K562 (cell line): Measurements from ENCODE around the gene NAIF1. TPM values are rescaled to one million over a fixed set of nuclear protein-coding genes. Genes with fewer than 3 reads are reported as not detected.

Experiments
- CSDE1 ChIP-seq, 2 experiments: fragments of 450-650 bp; IDR thresholded peaks; 2 replicates each; pipeline ENCODE4 v1.6.1; 2016; ENCODE audit warnings: mild to moderate bottlenecking in 1 of 2
- DMBX1 ChIP-seq: fragments of 250-450 bp; sonication (Bioruptor Pico); IDR thresholded peaks from 2 replicates; pipeline ENCODE4 v1.8.0; 2022; ENCODE audit warnings: inconsistent platforms, mild to moderate bottlenecking, moderate library complexity, borderline replicate concordance
- E2F1 ChIP-seq: sonication (generic); formaldehyde crosslinking; IDR thresholded peaks from 2 replicates; pipeline ENCODE4 v1.8.1; 2023; ENCODE audit warnings: mild to moderate bottlenecking, missing genetic modification reagents, moderate library complexity
- ETV5 ChIP-seq: sonication (generic); formaldehyde crosslinking; IDR thresholded peaks from 2 replicates; pipeline ENCODE4 v1.4.0; 2020; ENCODE audit warnings: low read depth, mild to moderate bottlenecking, missing genetic modification reagents
- HMGXB4 ChIP-seq: sonication (generic); formaldehyde crosslinking; IDR thresholded peaks from 2 replicates; pipeline ENCODE4 v1.8.1; 2023; ENCODE audit warnings: mild to moderate bottlenecking, missing genetic modification reagents
- KLF6 ChIP-seq: fragments of 250-450 bp; sonication (Bioruptor Pico); IDR thresholded peaks from 2 replicates; pipeline ENCODE4 v1.4.0; 2020; ENCODE audit warnings: mild to moderate bottlenecking, moderate library complexity, borderline replicate concordance
- NEUROD1 ChIP-seq: fragments of 150-350 bp; IDR thresholded peaks from 2 replicates; pipeline ENCODE4 v1.6.1; 2014; ENCODE audit warnings: borderline replicate concordance, low read length, low read depth; ENCODE audit not compliant: partially characterized antibody
- PHB ChIP-seq: fragments of 250-450 bp; sonication (Bioruptor Pico); IDR thresholded peaks from 2 replicates; pipeline ENCODE4 v1.5.0; 2021
- RFX7 ChIP-seq: fragments of 250-450 bp; sonication (Bioruptor Pico); IDR thresholded peaks from 2 replicates; pipeline ENCODE4 v1.5.1; 2021; ENCODE audit warnings: mild to moderate bottlenecking
- TCFL5 ChIP-seq: fragments of 250-450 bp; sonication (Bioruptor Pico); conservative IDR thresholded peaks from 2 replicates; pipeline ENCODE4 v1.6.1; 2021; ENCODE audit warnings: mild to moderate bottlenecking, moderate library complexity, matching md5 sums
- ZBTB7A ChIP-seq: IDR thresholded peaks from 2 replicates; pipeline ENCODE4 v1.6.1; 2011; ENCODE audit warnings: low read depth, mild to moderate bottlenecking, low read length, moderate library complexity, borderline replicate concordance; ENCODE audit not compliant: control insufficient read depth
- ZNF121 ChIP-seq: sonication (generic); formaldehyde crosslinking; conservative IDR thresholded peaks from 2 replicates; pipeline ENCODE4 v1.8.0; 2022; ENCODE audit warnings: missing genetic modification reagents
- ZNF584 ChIP-seq: fragments of 200-800 bp; sonication (Bioruptor generic); IDR thresholded peaks from 2 replicates; pipeline ENCODE4 v1.6.1; 2016; ENCODE audit warnings: low read depth, mild to moderate bottlenecking, missing genetic modification characterization, missing compliant biosample characterization
- ZNF717 ChIP-seq: fragments of 250-450 bp; sonication (Bioruptor Pico); IDR thresholded peaks from 2 replicates; pipeline ENCODE4 v1.5.0; 2021
- polyA plus RNA-seq, 8 experiments: library from polyadenylated mRNA; depleted of rRNA in 4 of 8; stranded (reverse) in 5 of 8; unstranded in 3 of 8; fragments of >200 nt; fragmentation: Nextera tagmentation in 2 of 8; fragmentation: Illumina TruSeq in 1 of 8; extraction: Ambion mirVana in 2 of 8; extraction: Trizol in 1 of 8; gene quantifications; 2 replicates each; pipeline versions ENCODE4 v1.2.1 to v1.2.3, GENCODE V29; 2011 to 2014; ENCODE audit warnings: inconsistent platforms in 1 of 8, missing spikeins in 1 of 8
- total RNA-seq, 7 experiments: library from RNA; depleted of rRNA in 6 of 7; stranded (reverse); fragments of >200 nt in 6 of 7; fragmentation: Illumina TruSeq in 2 of 7; extraction: Trizol in 2 of 7; gene quantifications; 2 replicates each; pipeline versions ENCODE4 v1.2.1 to v1.2.3, GENCODE V29; 2011 to 2021; ENCODE audit warnings: low replicate concordance in 1 of 7
- TF ChIP-seq, protein P1 (sequence below): fragments of 450-650 bp; IDR thresholded peaks from 2 replicates; pipeline ENCODE4 v1.6.1; 2016; ENCODE audit warnings: borderline replicate concordance
- TF ChIP-seq, protein P2 (sequence below): sonication (generic); formaldehyde crosslinking; IDR thresholded peaks from 2 replicates; pipeline ENCODE4 v1.8.1; 2023; ENCODE audit warnings: mild to moderate bottlenecking, missing genetic modification reagents
- TF ChIP-seq, protein P3 (sequence below), 2 experiments: fragments of 450-650 bp in 1 of 2; sonication (generic) in 1 of 2; formaldehyde crosslinking; conservative IDR thresholded peaks; 2 replicates each; pipeline versions ENCODE4 v1.4.0 to v1.8.1; 2020 to 2022; ENCODE audit warnings: mild to moderate bottlenecking in 1 of 2, missing genetic modification reagents in 1 of 2
- TF ChIP-seq, protein P4 (sequence below): fragments of 250-450 bp; sonication (Bioruptor Pico); IDR thresholded peaks from 2 replicates; pipeline ENCODE4 v1.5.0; 2020; ENCODE audit warnings: mild to moderate bottlenecking

The NAIF1 gene
- total and polyA plus RNA-seq, 9 of the 15 experiments (the other 6 are each of a cell fraction or from before 2014, with no cell fraction given), result 4.8 to 26.6 (median 17.2) TPM

DNA sequence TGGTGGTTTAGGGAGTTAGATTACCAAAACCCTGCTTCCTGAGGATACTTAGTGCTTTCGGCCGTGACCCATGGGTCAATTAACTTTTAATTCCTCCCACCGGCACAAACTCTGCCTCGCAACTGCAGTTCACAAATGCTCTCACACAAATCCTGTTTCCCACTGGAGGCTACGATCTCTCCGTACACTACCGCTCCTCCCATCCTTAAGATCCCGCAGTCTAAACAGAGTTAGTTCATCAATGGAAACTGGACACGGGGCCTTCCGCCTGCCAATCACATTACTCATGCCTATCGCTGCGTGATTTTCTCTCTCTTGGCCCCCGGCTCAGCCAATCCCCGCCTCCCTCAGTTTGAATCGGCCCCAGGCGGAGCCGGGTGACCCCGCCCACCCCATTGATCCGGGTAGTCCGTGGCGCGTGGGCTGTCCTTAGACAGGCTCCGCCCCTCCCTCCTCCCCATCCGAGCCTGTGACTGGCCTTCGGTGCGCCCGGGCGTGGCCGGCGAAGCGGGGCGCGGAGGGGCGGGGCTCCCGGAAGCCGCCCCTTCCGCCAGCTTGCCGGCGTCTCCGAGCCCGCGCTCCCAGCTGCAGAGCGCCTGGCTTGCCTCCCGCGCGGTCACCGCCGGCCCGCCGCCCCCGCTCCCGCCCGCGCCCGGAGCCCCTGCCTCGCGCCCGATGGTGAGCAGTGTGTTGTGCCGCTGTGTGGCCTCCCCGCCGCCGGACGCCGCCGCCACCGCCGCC lies 695 bp upstream of the NAIF1 start, which contains the start of gene SLC25A25 (continued):
- TF ChIP-seq, protein P1, sequence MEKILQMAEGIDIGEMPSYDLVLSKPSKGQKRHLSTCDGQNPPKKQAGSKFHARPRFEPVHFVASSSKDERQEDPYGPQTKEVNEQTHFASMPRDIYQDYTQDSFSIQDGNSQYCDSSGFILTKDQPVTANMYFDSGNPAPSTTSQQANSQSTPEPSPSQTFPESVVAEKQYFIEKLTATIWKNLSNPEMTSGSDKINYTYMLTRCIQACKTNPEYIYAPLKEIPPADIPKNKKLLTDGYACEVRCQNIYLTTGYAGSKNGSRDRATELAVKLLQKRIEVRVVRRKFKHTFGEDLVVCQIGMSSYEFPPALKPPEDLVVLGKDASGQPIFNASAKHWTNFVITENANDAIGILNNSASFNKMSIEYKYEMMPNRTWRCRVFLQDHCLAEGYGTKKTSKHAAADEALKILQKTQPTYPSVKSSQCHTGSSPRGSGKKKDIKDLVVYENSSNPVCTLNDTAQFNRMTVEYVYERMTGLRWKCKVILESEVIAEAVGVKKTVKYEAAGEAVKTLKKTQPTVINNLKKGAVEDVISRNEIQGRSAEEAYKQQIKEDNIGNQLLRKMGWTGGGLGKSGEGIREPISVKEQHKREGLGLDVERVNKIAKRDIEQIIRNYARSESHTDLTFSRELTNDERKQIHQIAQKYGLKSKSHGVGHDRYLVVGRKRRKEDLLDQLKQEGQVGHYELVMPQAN, result no peak; the same call in 1 of the 2 replicates
- no peak for TF ChIP-seq CSDE1 (IDR thresholded peaks at IDR 0.05)
- no peak for TF ChIP-seq TCFL5 (CRISPR knock-in tag)
- 0 out of 2 replicates have a peak, but pooled peaks have one; percentile 6 for TF ChIP-seq ETV5 (CRISPR knock-in tag)
- TF ChIP-seq PHB, result no peak
- no peak for TF ChIP-seq RFX7 (CRISPR knock-in tag)
- TF ChIP-seq KLF6 (CRISPR knock-in tag), result no peak
- TF ChIP-seq DMBX1 (CRISPR knock-in tag), result no peak
- no peak for TF ChIP-seq ZNF584 (CRISPR knock-in tag)
- TF ChIP-seq ZNF717, result no peak
- TF ChIP-seq ZBTB7A, result no peak
- TF ChIP-seq, protein P2, sequence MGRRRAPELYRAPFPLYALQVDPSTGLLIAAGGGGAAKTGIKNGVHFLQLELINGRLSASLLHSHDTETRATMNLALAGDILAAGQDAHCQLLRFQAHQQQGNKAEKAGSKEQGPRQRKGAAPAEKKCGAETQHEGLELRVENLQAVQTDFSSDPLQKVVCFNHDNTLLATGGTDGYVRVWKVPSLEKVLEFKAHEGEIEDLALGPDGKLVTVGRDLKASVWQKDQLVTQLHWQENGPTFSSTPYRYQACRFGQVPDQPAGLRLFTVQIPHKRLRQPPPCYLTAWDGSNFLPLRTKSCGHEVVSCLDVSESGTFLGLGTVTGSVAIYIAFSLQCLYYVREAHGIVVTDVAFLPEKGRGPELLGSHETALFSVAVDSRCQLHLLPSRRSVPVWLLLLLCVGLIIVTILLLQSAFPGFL, result no peak
- no peak for TF ChIP-seq HMGXB4 (CRISPR knock-in tag)
- TF ChIP-seq E2F1 (CRISPR knock-in tag), result no peak
- TF ChIP-seq, protein P3, sequence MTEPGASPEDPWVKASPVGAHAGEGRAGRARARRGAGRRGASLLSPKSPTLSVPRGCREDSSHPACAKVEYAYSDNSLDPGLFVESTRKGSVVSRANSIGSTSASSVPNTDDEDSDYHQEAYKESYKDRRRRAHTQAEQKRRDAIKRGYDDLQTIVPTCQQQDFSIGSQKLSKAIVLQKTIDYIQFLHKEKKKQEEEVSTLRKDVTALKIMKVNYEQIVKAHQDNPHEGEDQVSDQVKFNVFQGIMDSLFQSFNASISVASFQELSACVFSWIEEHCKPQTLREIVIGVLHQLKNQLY (CRISPR knock-in tag; conservative IDR thresholded peaks at IDR 0.05), result no peak
- no peak for TF ChIP-seq ZNF121
- TF ChIP-seq, protein P4, sequence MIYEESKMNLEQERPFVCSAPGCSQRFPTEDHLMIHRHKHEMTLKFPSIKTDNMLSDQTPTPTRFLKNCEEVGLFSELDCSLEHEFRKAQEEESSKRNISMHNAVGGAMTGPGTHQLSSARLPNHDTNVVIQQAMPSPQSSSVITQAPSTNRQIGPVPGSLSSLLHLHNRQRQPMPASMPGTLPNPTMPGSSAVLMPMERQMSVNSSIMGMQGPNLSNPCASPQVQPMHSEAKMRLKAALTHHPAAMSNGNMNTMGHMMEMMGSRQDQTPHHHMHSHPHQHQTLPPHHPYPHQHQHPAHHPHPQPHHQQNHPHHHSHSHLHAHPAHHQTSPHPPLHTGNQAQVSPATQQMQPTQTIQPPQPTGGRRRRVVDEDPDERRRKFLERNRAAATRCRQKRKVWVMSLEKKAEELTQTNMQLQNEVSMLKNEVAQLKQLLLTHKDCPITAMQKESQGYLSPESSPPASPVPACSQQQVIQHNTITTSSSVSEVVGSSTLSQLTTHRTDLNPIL (CRISPR knock-in tag), result no peak
- TF ChIP-seq NEUROD1, result no peak
